Panc1 (cell line): ENCODE results near the gene AKR1B15.

ENCODE experiments used
- CTCF ChIP-seq: fragments of 450-650 bp; IDR thresholded peaks from 2 replicates; pipeline ENCODE4 v1.5.1; 2017; ENCODE audit warnings: mild to moderate bottlenecking
- POLR2AphosphoS5 ChIP-seq: IDR thresholded peaks from 2 replicates; pipeline ENCODE4 v1.6.1; 2012; ENCODE audit warnings: mild to moderate bottlenecking, low read depth, low read length, moderate library complexity

- TF ChIP-seq POLR2AphosphoS5, result no peak
- TF ChIP-seq CTCF, result no peak
Observed at GRCh38 chr7:134623193-134623592, 74.3 kb downstream of the AKR1B15 start.
